ENCODE results near the gene MIEF1. TPM values are rescaled to one million over a fixed set of nuclear protein-coding genes. Genes with fewer than 3 reads are reported as not detected.

The MIEF1 gene
- total RNA-seq, 1 experiment from 2014 or later, result 29.9 TPM

DNA sequence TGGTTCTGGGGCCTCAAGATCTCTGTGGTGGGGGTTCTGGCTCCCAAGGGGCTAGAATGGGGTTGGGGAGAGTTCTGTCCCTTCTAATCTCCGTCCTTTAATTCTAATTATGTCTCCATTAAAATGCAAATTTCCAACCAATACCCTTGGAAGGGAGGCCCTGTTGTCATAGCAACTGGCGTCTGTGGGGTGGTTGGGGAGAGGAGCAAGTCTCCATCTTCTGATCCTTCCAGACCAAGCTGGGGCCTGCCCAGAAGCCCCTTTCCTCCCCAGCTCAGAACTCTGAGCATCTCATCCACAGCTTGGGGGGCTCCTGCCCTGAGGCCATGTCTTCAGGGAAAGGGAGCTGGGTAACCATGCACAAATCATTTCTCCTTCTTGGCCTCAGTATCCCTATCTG lies 35.9 kb downstream of the MIEF1 start:
- ChIA-PET CTCF (no interaction called here), POLR2A (no interaction called here)
- Histone ChIP-seq H3K4me3 (ENCODE audit: low read depth in 2 of 2, low read length in 2 of 2) (no peak overlapping the region), H3K4me1 (ENCODE audit: control insufficient read depth, insufficient read depth, low read length) (peaks cover 9% of the 10 kb centered on the region), H3K27me3 (ENCODE audit: control insufficient read depth, insufficient read depth, low read length) (no peaks in the 10 kb centered on the region), H3K36me3 (ENCODE audit: control insufficient read depth, insufficient read depth, low read length) (no peaks in the 10 kb centered on the region), H3K9me3 (ENCODE audit: control insufficient read depth, insufficient read depth, low read depth, low read length) (no peaks in the 10 kb centered on the region), H3K27ac (ENCODE audit: low read length) (no peak overlapping the region)
- ATAC-seq (no peak), DNase-seq (ENCODE audit: low read depth, low spot score) (no peak)
- intact Hi-C loops (cut with micrococcal nuclease; ENCODE audit: unreplicated experiment), result loop anchor here (5.0 kb wide), 1 partner anchor 499 kb away; no protein-coding TSS in a partner anchor
- TF ChIP-seq POLR2AphosphoS5 (IDR thresholded peaks at IDR 0.05; ENCODE audit: low read depth, low read length) (no peak), SIN3A (IDR thresholded peaks at IDR 0.05; ENCODE audit: borderline replicate concordance, insufficient read depth, low read depth, low read length) (no peak), TCF7L2 (IDR thresholded peaks at IDR 0.05; ENCODE audit: low read depth, low read length) (no peak), REST (IDR thresholded peaks at IDR 0.05; ENCODE audit: insufficient read depth in 1 of 2, low read depth in 2 of 2, low read length in 1 of 2) (no peak)
- TF ChIP-seq, protein P1, sequence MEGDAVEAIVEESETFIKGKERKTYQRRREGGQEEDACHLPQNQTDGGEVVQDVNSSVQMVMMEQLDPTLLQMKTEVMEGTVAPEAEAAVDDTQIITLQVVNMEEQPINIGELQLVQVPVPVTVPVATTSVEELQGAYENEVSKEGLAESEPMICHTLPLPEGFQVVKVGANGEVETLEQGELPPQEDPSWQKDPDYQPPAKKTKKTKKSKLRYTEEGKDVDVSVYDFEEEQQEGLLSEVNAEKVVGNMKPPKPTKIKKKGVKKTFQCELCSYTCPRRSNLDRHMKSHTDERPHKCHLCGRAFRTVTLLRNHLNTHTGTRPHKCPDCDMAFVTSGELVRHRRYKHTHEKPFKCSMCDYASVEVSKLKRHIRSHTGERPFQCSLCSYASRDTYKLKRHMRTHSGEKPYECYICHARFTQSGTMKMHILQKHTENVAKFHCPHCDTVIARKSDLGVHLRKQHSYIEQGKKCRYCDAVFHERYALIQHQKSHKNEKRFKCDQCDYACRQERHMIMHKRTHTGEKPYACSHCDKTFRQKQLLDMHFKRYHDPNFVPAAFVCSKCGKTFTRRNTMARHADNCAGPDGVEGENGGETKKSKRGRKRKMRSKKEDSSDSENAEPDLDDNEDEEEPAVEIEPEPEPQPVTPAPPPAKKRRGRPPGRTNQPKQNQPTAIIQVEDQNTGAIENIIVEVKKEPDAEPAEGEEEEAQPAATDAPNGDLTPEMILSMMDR (IDR thresholded peaks at IDR 0.05), result no peak
- BruUV-seq (replicated peaks), result no TSS peak
- in situ Hi-C loops (cut with HindIII; ENCODE audit: low pct_unique_long_range_greater_than_20kb, low sequenced_read_pairs), result no loop called here

DNA sequence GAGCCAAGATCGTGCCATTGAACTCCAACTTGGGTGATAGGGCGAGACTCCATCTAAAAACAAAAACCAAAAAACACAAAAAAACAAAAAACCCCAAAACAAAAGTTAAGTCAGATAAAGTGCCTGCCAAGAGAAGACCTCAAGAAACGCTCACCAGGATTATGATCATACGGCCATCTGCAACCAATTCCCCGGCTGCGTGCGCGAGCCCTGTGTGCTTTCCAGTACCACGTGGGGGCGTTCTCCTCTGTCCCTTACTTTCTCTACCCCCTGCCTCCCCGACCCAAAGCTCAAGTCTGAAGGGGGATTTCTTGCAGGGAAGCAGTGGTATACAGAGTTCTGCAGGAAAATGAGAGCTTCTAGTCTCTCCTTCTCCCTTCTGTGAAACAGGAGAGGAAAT lies 41.0 kb downstream of the MIEF1 start:
- no peak for DNase-seq (ENCODE audit: low read depth, low spot score)
- CTCF ChIA-PET, result interaction anchor here (0.8 kb wide), 1 partner anchor 482 kb away, joined by 5 read pairs; no protein-coding TSS in a partner anchor
- H3K36me3 ChIP-seq (ENCODE audit: control insufficient read depth, insufficient read depth, low read length), result no peaks in the 10 kb centered on the region
- TF ChIP-seq SIN3A (IDR thresholded peaks at IDR 0.05; ENCODE audit: borderline replicate concordance, insufficient read depth, low read depth, low read length) (no peak), TCF7L2 (IDR thresholded peaks at IDR 0.05; ENCODE audit: low read depth, low read length) (no peak), REST (IDR thresholded peaks at IDR 0.05; ENCODE audit: insufficient read depth in 1 of 2, low read depth in 2 of 2, low read length in 1 of 2) (no peak), POLR2AphosphoS5 (IDR thresholded peaks at IDR 0.05; ENCODE audit: low read depth, low read length) (no peak)
- TF ChIP-seq, protein P1 (IDR thresholded peaks at IDR 0.05), result no peak; the same call in 1 of the 2 replicates
- no peaks in the 10 kb centered on the region for H3K4me1 ChIP-seq (ENCODE audit: control insufficient read depth, insufficient read depth, low read length)
- intact Hi-C loops (cut with micrococcal nuclease; ENCODE audit: unreplicated experiment) (loop anchor here (5.0 kb wide), 1 partner anchor 479 kb away; no protein-coding TSS in a partner anchor), in situ Hi-C loops (cut with HindIII; ENCODE audit: low pct_unique_long_range_greater_than_20kb, low sequenced_read_pairs) (no loop called here)
- no peak for ATAC-seq
- BruUV-seq (replicated peaks), result no TSS peak
- no peak overlapping the region for H3K27ac ChIP-seq (ENCODE audit: low read length)
- peaks cover 5% of the 10 kb centered on the region; the same call in 1 of the 2 replicates for H3K27me3 ChIP-seq (ENCODE audit: control insufficient read depth, insufficient read depth, low read length)
- no peak overlapping the region for H3K4me3 ChIP-seq (ENCODE audit: low read depth in 2 of 2, low read length in 2 of 2)
- POLR2A ChIA-PET, result no interaction called here
- no peaks in the 10 kb centered on the region for H3K9me3 ChIP-seq (ENCODE audit: control insufficient read depth, insufficient read depth, low read depth, low read length)

Data from Panc1 (cell line).